NCI-H2227 treated with DMSO at 0.1 percent for 48 hours (cell line): Measurements from ENCODE around the gene CX3CR1.

Source experiments
- DNase-seq: peaks from one replicate; lab custom pipeline; 2025; lab: John Stamatoyannopoulos, UW

Gene CX3CR1

DNA sequence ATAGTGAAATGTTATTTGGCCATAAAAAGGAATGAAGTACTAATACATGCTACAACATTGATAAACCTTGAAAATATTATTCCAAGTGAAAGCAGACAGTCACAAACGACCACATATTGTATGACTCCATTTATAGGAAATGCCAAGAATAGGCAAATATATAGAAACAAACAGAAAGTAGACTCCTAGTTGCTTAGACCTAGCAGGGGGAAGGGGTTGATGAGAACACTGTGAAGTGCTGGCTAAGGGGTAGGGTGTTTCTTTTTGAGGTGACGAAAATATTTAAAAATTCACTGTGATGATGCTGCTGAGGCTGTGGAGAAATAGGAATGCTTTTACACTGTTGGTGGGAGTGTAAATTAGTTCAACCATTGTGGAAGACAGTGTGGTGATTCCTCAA is 56.9 kb downstream of the CX3CR1 start:
- DNase-seq: no peak

DNA sequence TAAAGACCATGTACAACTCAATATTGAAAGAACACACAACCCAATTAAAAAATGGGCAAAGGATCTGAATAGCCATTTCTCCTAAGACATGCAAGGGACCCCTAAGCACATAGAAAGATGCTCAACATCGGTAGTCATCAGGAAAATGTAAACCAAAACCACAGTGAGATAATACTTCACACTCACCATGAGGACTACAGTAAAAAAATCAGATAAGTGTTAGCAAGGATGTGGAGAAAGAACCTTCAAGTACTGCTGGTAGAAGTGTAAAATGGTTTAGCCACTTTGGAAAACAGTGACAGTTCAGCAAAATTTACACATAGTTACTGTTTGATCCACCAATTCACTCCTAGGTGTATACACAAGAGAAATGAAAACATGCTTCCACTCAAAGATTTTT is 57.4 kb downstream of the CX3CR1 start:
- DNase-seq: no peak

- no peak for DNase-seq
Observed at GRCh38 chr3:39221141-39221530, 58.7 kb downstream of the CX3CR1 start.

DNA sequence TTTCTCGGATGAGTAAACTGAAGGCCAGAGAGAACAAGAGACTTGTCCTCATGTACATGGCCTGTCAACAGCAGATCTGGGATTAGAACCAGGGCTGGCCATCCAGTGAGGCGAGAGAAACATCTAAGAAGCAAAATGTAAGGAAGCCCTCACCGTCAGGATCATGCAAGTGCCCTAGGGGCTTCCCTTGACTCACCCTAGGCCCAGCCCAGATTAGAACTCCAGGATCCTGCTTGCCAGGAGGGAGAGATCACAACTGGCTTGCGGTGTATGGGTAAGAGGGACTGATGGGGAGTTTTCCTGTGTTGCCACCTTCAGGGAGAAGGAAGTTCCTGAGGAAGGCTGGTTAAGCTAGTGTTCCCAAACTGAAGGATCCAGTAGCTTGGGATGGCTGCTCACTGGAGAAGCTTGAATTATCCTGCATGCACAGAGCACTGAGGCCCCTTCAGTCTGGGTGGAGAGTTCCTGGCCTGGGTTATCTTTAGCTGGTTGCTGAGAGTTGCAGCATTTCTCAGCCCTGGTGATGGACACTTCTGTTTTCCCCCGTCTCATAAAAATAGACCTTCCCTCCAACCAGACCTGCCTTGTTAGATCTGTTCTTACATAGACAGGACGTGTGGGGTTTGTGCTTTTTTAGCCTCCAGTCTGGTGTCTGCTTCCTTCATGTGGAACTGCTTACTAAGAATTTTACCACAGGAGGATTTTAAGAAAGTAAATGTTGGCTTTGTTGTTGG is 59.3 kb downstream of the CX3CR1 start:
- DNase-seq: no peak

GRCh38 chr3:39219702-39220101 is 60.1 kb downstream of the CX3CR1 start:
- no peak for DNase-seq

DNA sequence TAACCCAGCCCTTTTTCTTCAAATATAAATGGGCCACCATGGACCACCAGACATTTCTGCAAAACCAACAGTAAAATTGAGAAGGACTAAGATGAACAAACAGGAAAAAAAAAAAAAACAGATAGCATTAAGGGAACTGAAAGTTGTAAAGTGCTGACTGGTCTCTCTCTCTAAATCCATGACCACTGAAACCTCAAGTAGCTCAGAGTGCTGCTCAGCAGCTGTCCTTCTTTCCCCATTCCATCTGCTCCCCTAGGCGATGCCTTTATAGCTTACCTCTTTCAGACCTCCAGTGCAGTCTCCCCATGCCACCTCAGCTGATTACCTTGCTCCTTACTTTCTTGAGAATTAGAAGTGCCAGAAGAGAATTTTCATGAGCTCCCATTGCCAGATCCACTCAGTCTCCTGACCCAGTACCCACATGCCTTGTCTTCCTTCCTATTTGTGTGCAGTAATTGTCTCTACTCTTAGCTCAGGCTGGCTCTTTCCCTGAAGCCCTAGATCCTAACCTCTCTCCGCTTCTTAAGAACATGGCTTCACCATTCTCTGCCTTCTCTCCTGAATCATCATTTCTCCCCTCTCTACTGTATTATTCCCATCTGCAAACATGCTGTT is 63.6 kb downstream of the CX3CR1 start:
- no peak for DNase-seq

DNA sequence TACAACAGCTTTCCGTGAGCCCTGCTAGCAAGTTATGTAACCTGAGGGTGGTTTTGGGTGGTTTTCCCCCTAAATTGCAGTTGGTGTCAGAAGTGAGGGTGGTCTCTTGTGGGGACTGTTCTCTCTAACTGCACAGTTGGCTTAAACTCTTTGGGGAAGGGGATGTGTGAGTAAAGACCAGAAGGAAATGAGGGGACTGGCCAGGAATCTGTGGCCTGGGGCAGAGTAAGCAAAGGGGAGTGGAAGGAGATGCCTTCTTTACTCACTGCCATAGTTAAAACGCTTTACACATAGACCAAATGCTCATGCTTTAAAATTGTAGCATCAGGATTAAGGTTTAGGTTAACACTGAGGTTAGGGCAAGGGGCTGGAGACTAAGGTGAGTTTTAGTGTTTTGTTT is 66.2 kb downstream of the CX3CR1 start:
- no peak for DNase-seq
